CD4-positive, alpha-beta T cell (primary cell): Measurements from ENCODE around the gene PRRX2. TPM values are rescaled to one million over a fixed set of nuclear protein-coding genes. Genes with fewer than 3 reads are reported as not detected.

Experiments
- ATAC-seq: fragments of 200-7000 bp; cut with Tn5 transposase; one replicate; pipeline ENCODE4 v1.10.0; 2022; ENCODE audit warnings: mild to moderate bottlenecking; ENCODE audit not compliant: poor library complexity
- CTCF ChIA-PET: fragments of 350-600 bp; sonication (Branson Sonifier 250); formaldehyde crosslinking; loops from one replicate; lab custom pipeline; 2021; ENCODE audit warnings: antibody characterized with exemption, inconsistent platforms; lab: Charles Lee
- POLR2A ChIA-PET: fragments of 350-600 bp; sonication (Branson Sonifier 250); formaldehyde crosslinking; loops from one replicate; lab custom pipeline; 2021; ENCODE audit warnings: antibody characterized with exemption, inconsistent platforms; lab: Charles Lee
- DNase-seq, 14 experiments: peaks; one replicate each; pipeline ENCODE4 v3.0.0-alpha.2; 2013 to 2020; ENCODE audit warnings: mixed read lengths in 2 of 14
- H3K27ac ChIP-seq, 2 donors: one replicate each; pipeline versions ENCODE4 v1.5.1 to v1.7.0; 2013; ENCODE audit warnings: low read length in 2 of 2, low read depth in 1 of 2, mild to moderate bottlenecking in 1 of 2
- H3K27me3 ChIP-seq, 2 experiments: 1 replicate in 1 of 2; 2 replicates in 1 of 2; pipeline versions ENCODE4 v1.6.1 to v1.7.0; 2013; ENCODE audit warnings: low read length in 2 of 2, control low read depth in 1 of 2, mild to moderate bottlenecking in 1 of 2, moderate library complexity in 1 of 2; ENCODE audit not compliant: insufficient read depth in 2 of 2, control insufficient read depth in 1 of 2
- H3K36me3 ChIP-seq: one replicate; pipeline ENCODE4 v1.6.1; 2013; ENCODE audit warnings: low read length, control low read depth; ENCODE audit not compliant: insufficient read depth
- H3K4me1 ChIP-seq: one replicate; pipeline ENCODE4 v1.6.1; 2013; ENCODE audit warnings: low read length, control low read depth; ENCODE audit not compliant: insufficient read depth
- H3K4me3 ChIP-seq: one replicate; pipeline ENCODE4 v1.5.1; 2013; ENCODE audit warnings: mild to moderate bottlenecking, low read length, moderate library complexity
- H3K9me3 ChIP-seq, 2 experiments: 1 replicate in 1 of 2; 2 replicates in 1 of 2; pipeline versions ENCODE4 v1.6.1 to v1.7.0; 2013; ENCODE audit warnings: low read length in 2 of 2, mild to moderate bottlenecking in 2 of 2, control low read depth in 1 of 2, moderate library complexity in 1 of 2; ENCODE audit not compliant: control insufficient read depth in 1 of 2, insufficient read depth in 1 of 2
- H3K27ac Mint-ChIP-seq: one replicate; pipeline ENCODE4 v1.8.0; 2020; ENCODE audit warnings: mixed read lengths
- H3K27me3 Mint-ChIP-seq: one replicate; pipeline ENCODE4 v1.8.0; 2021; ENCODE audit warnings: mixed read lengths
- H3K36me3 Mint-ChIP-seq: one replicate; pipeline ENCODE4 v1.8.0; 2021; ENCODE audit warnings: low read depth, mixed read lengths
- H3K4me1 Mint-ChIP-seq: one replicate; pipeline ENCODE4 v1.8.0; 2021; ENCODE audit warnings: low read depth, mixed read lengths
- H3K4me3 Mint-ChIP-seq: one replicate; pipeline ENCODE4 v1.8.0; 2020; ENCODE audit warnings: mild to moderate bottlenecking, mixed read lengths
- H3K9me3 Mint-ChIP-seq: one replicate; pipeline ENCODE4 v1.8.0; 2020; ENCODE audit warnings: mixed read lengths
- CTCF ChIP-seq: fragments of 200-600 bp; IDR thresholded peaks from one replicate; pipeline ENCODE4 v1.8.0; 2022; ENCODE audit warnings: antibody characterized with exemption, mild to moderate bottlenecking
- intact Hi-C, 2 experiments: fragments of 100-400 bp; cut with DNase I in 1 of 2; cut with micrococcal nuclease in 1 of 2; formaldehyde crosslinking; loops; one replicate each; pipeline versions ENCODE4 v1.15.1 to v1.9.0; 2023 to 2025; cut with DNase I, micrococcal nuclease
- total RNA-seq, 174 experiments: library from RNA in 2 of 174; stranded (reverse) in 2 of 174; gene quantifications; one replicate each; pipeline ENCODE4 v1.2.3 and lab custom pipeline; 2021 to 2026

The PRRX2 gene
- total RNA-seq, 2 experiments from 2014 or later, result not detected

DNA sequence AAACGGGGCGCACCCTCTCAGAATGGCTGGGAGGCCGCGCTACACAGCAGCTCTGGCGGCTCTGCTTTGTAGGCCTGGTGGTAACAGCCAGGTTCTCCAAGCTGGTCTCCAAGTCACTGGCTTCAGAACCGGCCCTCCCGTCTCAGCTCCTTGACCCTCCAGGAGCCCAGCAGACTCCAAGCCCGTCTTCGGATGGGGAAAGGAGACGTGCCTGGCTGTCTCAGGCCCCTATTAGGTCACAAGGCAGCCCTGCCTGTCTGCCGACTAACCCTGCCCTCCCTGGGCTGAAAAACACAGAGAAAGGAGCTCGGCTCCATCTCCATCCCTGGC, 25.7 kb upstream of the PRRX2 start:
- TF ChIP-seq CTCF, result no peak
- peaks cover 35% of the 10 kb centered on the region for H3K4me1 ChIP-seq
- H3K4me3 ChIP-seq, result no peak overlapping the region
- H3K4me3 Mint-ChIP-seq, result peak overlapping the region; percentile 85
- intact Hi-C loops, result loop anchor here in 1 of 2 experiments (5.0 to 10.0 kb wide), 3 partner anchors 98 to 1705 kb away; partner anchors contain the start of genes DPM2, PIP5KL1 and TOR1B
- no peaks in the 10 kb centered on the region for H3K9me3 Mint-ChIP-seq
- no peak for DNase-seq
- no peaks in the 10 kb centered on the region for H3K27me3 Mint-ChIP-seq
- H3K27ac Mint-ChIP-seq, result peak overlapping the region; percentile 85
- H3K27ac ChIP-seq, result no peak overlapping the region
- H3K36me3 ChIP-seq, result peaks cover 48% of the 10 kb centered on the region
- H3K9me3 ChIP-seq, result no peaks in the 10 kb centered on the region
- H3K36me3 Mint-ChIP-seq, result peaks cover 41% of the 10 kb centered on the region
- ATAC-seq, result no peak
- peaks cover 11% of the 10 kb centered on the region for H3K4me1 Mint-ChIP-seq
- ChIA-PET POLR2A (interaction anchor here (6.5 kb wide), 1 partner anchor 14 kb away, joined by 40 read pairs; the partner anchor contains the start of gene NTMT1), CTCF (no interaction called here)
- no peaks in the 10 kb centered on the region for H3K27me3 ChIP-seq

- CTCF ChIA-PET, result no interaction called here
- intact Hi-C loops, result loop anchor here in 1 of 2 experiments (5.0 to 10.0 kb wide), 3 partner anchors 97 to 1705 kb away; partner anchors contain the start of genes DPM2, PIP5KL1 and TOR1B
- peaks cover 11% of the 10 kb centered on the region for H3K4me1 Mint-ChIP-seq
Measured at GRCh38 chr9:129640086-129640870, 25.2 kb upstream of the PRRX2 start.

More at GRCh38 chr9:129640086-129640870, 25.2 kb upstream of the PRRX2 start:
- Histone ChIP-seq H3K4me1 (peaks cover 35% of the 10 kb centered on the region), H3K27ac (peak overlapping the region in 1 of 2 donors; percentile 29), H3K9me3 (no peaks in the 10 kb centered on the region), H3K36me3 (peaks cover 43% of the 10 kb centered on the region), H3K27me3 (no peaks in the 10 kb centered on the region), H3K4me3 (peak overlapping the region; percentile 98)
- no peak for DNase-seq
- no peaks in the 10 kb centered on the region for H3K9me3 Mint-ChIP-seq
- peak overlapping the region; percentile 85 for H3K4me3 Mint-ChIP-seq
- peaks cover 35% of the 10 kb centered on the region for H3K36me3 Mint-ChIP-seq
- POLR2A ChIA-PET, result interaction anchor here (0.6 to 6.5 kb wide), 2 partner anchors 15 to 766 kb away, joined by 4 to 40 read pairs; partner anchors contain the start of gene NTMT1
- H3K27ac Mint-ChIP-seq, result peak overlapping the region; percentile 85
- H3K27me3 Mint-ChIP-seq, result no peaks in the 10 kb centered on the region
- no peak for ATAC-seq
- no peak for TF ChIP-seq CTCF
